WTC11 (cell line): Measurements from ENCODE around the gene NPHP3. TPM values are rescaled to one million over a fixed set of nuclear protein-coding genes. Genes with fewer than 3 reads are reported as not detected.

Source experiments
- ATAC-seq: fragments of 200-7000 bp; cut with Tn5 transposase; 2 replicates; pipeline ENCODE4 v1.10.0; 2021; ENCODE audit warnings: mild to moderate bottlenecking, moderate library complexity
- CTCF ChIA-PET: fragments of 300-600 bp; sonication (Branson Sonifier 250); formaldehyde crosslinking; loops from one replicate; lab custom pipeline; 2021; ENCODE audit warnings: antibody characterized with exemption; lab: Charles Lee
- POLR2A ChIA-PET: fragments of 350-600 bp; sonication (Branson Sonifier 250); formaldehyde crosslinking; loops from one replicate; lab custom pipeline; 2021; ENCODE audit warnings: antibody characterized with exemption; lab: Charles Lee
- DNase-seq: peaks from one replicate; pipeline ENCODE4 v3.0.0; 2021; ENCODE audit warnings: low spot score
- H3K27ac Mint-ChIP-seq: 2 replicates; pipeline ENCODE4 v1.8.0; 2021; ENCODE audit warnings: mixed read lengths
- H3K27me3 Mint-ChIP-seq: 2 replicates; pipeline ENCODE4 v1.8.0; 2021; ENCODE audit warnings: low read depth, mild to moderate bottlenecking, moderate library complexity, mixed read lengths
- H3K36me3 Mint-ChIP-seq: 2 replicates; pipeline ENCODE4 v1.8.0; 2021; ENCODE audit warnings: mixed read lengths
- H3K4me1 Mint-ChIP-seq: 2 replicates; pipeline ENCODE4 v1.8.0; 2022; ENCODE audit warnings: mixed read lengths
- H3K4me3 Mint-ChIP-seq: 2 replicates; pipeline ENCODE4 v1.8.0; 2021; ENCODE audit warnings: mild to moderate bottlenecking, moderate library complexity, mixed read lengths
- H3K9me3 Mint-ChIP-seq: 2 replicates; pipeline ENCODE4 v1.8.0; 2021; ENCODE audit warnings: mixed read lengths
- AFF4 ChIP-seq: sonication (generic); formaldehyde crosslinking; IDR thresholded peaks from 2 replicates; pipeline ENCODE4 v1.8.1; 2023; ENCODE audit warnings: mild to moderate bottlenecking, missing genetic modification reagents, borderline replicate concordance
- ATF3 ChIP-seq: sonication (generic); formaldehyde crosslinking; conservative IDR thresholded peaks from 2 replicates; pipeline ENCODE4 v1.8.1; 2022; ENCODE audit warnings: mild to moderate bottlenecking, missing genetic modification reagents
- CBFB ChIP-seq: sonication (generic); formaldehyde crosslinking; IDR thresholded peaks from 2 replicates; pipeline ENCODE4 v1.8.1; 2022; ENCODE audit warnings: mild to moderate bottlenecking, low read depth, missing genetic modification reagents
- E2F5 ChIP-seq: sonication (generic); formaldehyde crosslinking; IDR thresholded peaks from 2 replicates; pipeline ENCODE4 v1.8.1; 2022; ENCODE audit warnings: mild to moderate bottlenecking, moderate library complexity, missing genetic modification reagents
- FOXJ3 ChIP-seq: sonication (generic); formaldehyde crosslinking; IDR thresholded peaks from 2 replicates; pipeline ENCODE4 v1.9.0; 2021; ENCODE audit warnings: missing genetic modification reagents, mild to moderate bottlenecking, borderline replicate concordance
- FOXK1 ChIP-seq: sonication (generic); formaldehyde crosslinking; IDR thresholded peaks from 2 replicates; pipeline ENCODE4 v1.8.0; 2022; ENCODE audit warnings: mild to moderate bottlenecking, moderate library complexity, missing genetic modification reagents
- GRHL2 ChIP-seq: fragments of 250-450 bp; sonication (Bioruptor Pico); IDR thresholded peaks from 2 replicates; pipeline ENCODE4 v1.8.0; 2022; ENCODE audit warnings: mild to moderate bottlenecking, moderate library complexity; ENCODE audit not compliant: insufficient replicate concordance, severe bottlenecking
- GTF2I ChIP-seq: fragments of 250-450 bp; sonication (Bioruptor Pico); conservative IDR thresholded peaks from 2 replicates; pipeline ENCODE4 v1.4.0; 2021; ENCODE audit warnings: mild to moderate bottlenecking
- HMGA2 ChIP-seq: fragments of 250-450 bp; sonication (Bioruptor Pico); IDR thresholded peaks from 2 replicates; pipeline ENCODE4 v1.4.0; 2021; ENCODE audit warnings: mild to moderate bottlenecking, moderate library complexity
- MAX ChIP-seq: sonication (generic); formaldehyde crosslinking; IDR thresholded peaks from 2 replicates; pipeline ENCODE4 v1.8.0; 2022; ENCODE audit warnings: mild to moderate bottlenecking, missing genetic modification reagents
- NR3C1 ChIP-seq: sonication (generic); formaldehyde crosslinking; conservative IDR thresholded peaks from 2 replicates; pipeline ENCODE4 v1.8.1; 2023; ENCODE audit warnings: low read depth, mild to moderate bottlenecking, missing genetic modification reagents
- SP1 ChIP-seq: sonication (generic); formaldehyde crosslinking; conservative IDR thresholded peaks from 2 replicates; pipeline ENCODE4 v1.8.1; 2022; ENCODE audit warnings: missing genetic modification reagents
- TCF7 ChIP-seq: sonication (generic); formaldehyde crosslinking; IDR thresholded peaks from 2 replicates; pipeline ENCODE4 v1.8.0; 2022; ENCODE audit warnings: mild to moderate bottlenecking, low read depth, missing genetic modification reagents, moderate library complexity
- TP53 ChIP-seq: sonication (generic); formaldehyde crosslinking; IDR thresholded peaks from 2 replicates; pipeline ENCODE4 v1.8.1; 2023; ENCODE audit warnings: mild to moderate bottlenecking, missing genetic modification reagents
- USF2 ChIP-seq: sonication (generic); formaldehyde crosslinking; IDR thresholded peaks from 2 replicates; pipeline ENCODE4 v1.8.1; 2023; ENCODE audit warnings: mild to moderate bottlenecking, missing genetic modification reagents, moderate library complexity
- ZMAT4 ChIP-seq: fragments of 250-450 bp; sonication (Bioruptor Pico); IDR thresholded peaks from 2 replicates; pipeline ENCODE4 v1.9.0; 2021; ENCODE audit warnings: mild to moderate bottlenecking
- total RNA-seq: library from RNA; stranded (reverse); gene quantifications from 3 replicates; pipeline ENCODE4 v1.2.3, GENCODE V29; 2021

Gene NPHP3
- total RNA-seq, 1 experiment from 2014 or later: 15.4 TPM

- Mint-ChIP-seq H3K27me3 (no peaks in the 10 kb centered on the region), H3K9me3 (peaks cover 3% of the 10 kb centered on the region; the same call in 1 of the 2 replicates), H3K4me1 (peaks cover 4% of the 10 kb centered on the region; the same call in 1 of the 2 replicates), H3K36me3 (no peaks in the 10 kb centered on the region), H3K4me3 (no peak overlapping the region), H3K27ac (no peak overlapping the region)
- DNase-seq: no peak
- ATAC-seq: no peak
- TF ChIP-seq FOXJ3 (CRISPR knock-in tag) (no peak), CBFB (no peak)
- CTCF ChIA-PET: interaction anchor here (1.4 kb wide), 1 partner anchor 12 kb away, joined by 4 read pairs; no protein-coding TSS in a partner anchor
- POLR2A ChIA-PET: no interaction called here
These were observed 16.1 kb upstream of the NPHP3 start for GRCh38 chr3:132738314-132738713.

- TF ChIP-seq MAX (CRISPR knock-in tag) (no peak), GTF2I (no peak), NR3C1 (CRISPR knock-in tag) (no peak), TCF7 (CRISPR knock-in tag) (no peak), SP1 (CRISPR knock-in tag) (no peak)
- H3K9me3 Mint-ChIP-seq: no peaks in the 10 kb centered on the region
- H3K36me3 Mint-ChIP-seq: no peaks in the 10 kb centered on the region
- ChIA-PET POLR2A (no interaction called here), CTCF (no interaction called here)
- H3K4me1 Mint-ChIP-seq: peaks cover 9% of the 10 kb centered on the region; the same call in 1 of the 2 replicates
- no peak for DNase-seq
- H3K4me3 Mint-ChIP-seq: no peak overlapping the region
- H3K27me3 Mint-ChIP-seq: no peaks in the 10 kb centered on the region
- no peak for ATAC-seq
- H3K27ac Mint-ChIP-seq: no peak overlapping the region; the same call in 1 of the 2 replicates
These were observed 13.4 kb upstream of the NPHP3 start for GRCh38 chr3:132735589-132735988.

- DNase-seq (no peak), ATAC-seq (peak; percentile 94)
- ChIA-PET POLR2A (interaction anchor here (0.6 kb wide), 1 partner anchor 645 kb away, joined by 3 read pairs; no protein-coding TSS in a partner anchor), CTCF (interaction anchor here (0.6 to 2.2 kb wide), 42 partner anchors 8 to 847 kb away, joined by 3 to 21 read pairs (median 4); partner anchors contain the start of genes NPHP3 and TMEM108)
- H3K36me3 Mint-ChIP-seq: no peaks in the 10 kb centered on the region
- TF ChIP-seq SP1 (CRISPR knock-in tag): no peak
- no peak for TF ChIP-seq ATF3 (CRISPR knock-in tag)
- no peak for TF ChIP-seq HMGA2 (CRISPR knock-in tag)
- TF ChIP-seq USF2 (CRISPR knock-in tag): no peak
- no peak for TF ChIP-seq E2F5 (CRISPR knock-in tag)
- TF ChIP-seq TP53 (CRISPR knock-in tag): no peak
- no peak for TF ChIP-seq FOXK1 (CRISPR knock-in tag)
- TF ChIP-seq GRHL2 (CRISPR knock-in tag): no peak
- TF ChIP-seq AFF4 (CRISPR knock-in tag): no peak
- no peak for TF ChIP-seq ZMAT4 (CRISPR knock-in tag)
- peaks cover 10% of the 10 kb centered on the region; the same call in 1 of the 2 replicates for H3K4me1 Mint-ChIP-seq
- H3K27me3 Mint-ChIP-seq: no peaks in the 10 kb centered on the region
- H3K27ac Mint-ChIP-seq: no peak overlapping the region
- H3K4me3 Mint-ChIP-seq: no peak overlapping the region
- no peaks in the 10 kb centered on the region for H3K9me3 Mint-ChIP-seq
These were observed 8.8 kb upstream of the NPHP3 start for GRCh38 chr3:132730891-132731580.
